Kidney (tissue), 14 donors: Measurements from ENCODE around the gene NXPH4. TPM values are rescaled to one million over a fixed set of nuclear protein-coding genes. Genes with fewer than 3 reads are reported as not detected.

ENCODE experiments used
- DNase-seq, 5 donors: peaks; one replicate each; pipeline ENCODE4 v3.0.0-alpha.2; 2013 to 2020
- FAIRE-seq: peaks from 2 replicates; lab custom pipeline; 2012; peaks lifted over from hg19 to GRCh38; lab: Jason Lieb, UNC
- H3K27ac ChIP-seq, 2 donors: one replicate each; pipeline ENCODE4 v1.7.0; 2013; ENCODE audit warnings: low read depth in 2 of 2, low read length in 2 of 2, inconsistent platforms in 1 of 2
- H3K27me3 ChIP-seq: one replicate; pipeline ENCODE4 v1.7.1; 2013; ENCODE audit warnings: low read length, inconsistent platforms; ENCODE audit not compliant: control insufficient read depth, insufficient read depth
- H3K36me3 ChIP-seq, 3 donors: one replicate each; pipeline versions ENCODE4 v1.7.0 to v1.7.1; 2013; ENCODE audit warnings: low read length in 3 of 3, control low read depth in 1 of 3, inconsistent platforms in 1 of 3; ENCODE audit not compliant: insufficient read depth in 3 of 3, control insufficient read depth in 2 of 3
- H3K4me1 ChIP-seq, 3 donors: one replicate each; pipeline versions ENCODE4 v1.7.0 to v1.7.1; 2013; ENCODE audit warnings: low read length in 3 of 3, inconsistent platforms in 1 of 3, low read depth in 1 of 3; ENCODE audit not compliant: control insufficient read depth in 2 of 3, insufficient read depth in 2 of 3
- H3K4me3 ChIP-seq, 3 donors: one replicate each; pipeline versions ENCODE4 v1.7.0 to v1.8.1; 2013; ENCODE audit warnings: low read length in 3 of 3, control low read depth in 1 of 3, inconsistent platforms in 1 of 3
- H3K9ac ChIP-seq, 3 donors: one replicate each; pipeline versions ENCODE4 v1.7.0 to v1.7.1; 2013; ENCODE audit warnings: low read length in 3 of 3, control low read depth in 1 of 3, inconsistent platforms in 1 of 3
- H3K9me3 ChIP-seq, 3 donors: one replicate each; pipeline versions ENCODE4 v1.7.0 to v1.7.1; 2013; ENCODE audit warnings: low read length in 3 of 3, control low read depth in 1 of 3, inconsistent platforms in 1 of 3; ENCODE audit not compliant: control insufficient read depth in 2 of 3, insufficient read depth in 1 of 3
- intact Hi-C: fragments of 100-400 bp; cut with DNase I; formaldehyde crosslinking; loops from one replicate; pipeline ENCODE4 v1.11.1; 2022
- polyA plus RNA-seq: library from polyadenylated mRNA; stranded (reverse); fragments of 350-450 nt; fragmentation: Illumina TruSeq; extraction: RNeasy Lipid Tissue Mini Kit (QIAGEN cat#74804); gene quantifications from one replicate; pipeline ENCODE4 v1.2.3, GENCODE V29; 2014; ENCODE audit warnings: low read depth, low replicate concordance; ENCODE audit not compliant: insufficient read depth
- total RNA-seq: library from RNA; stranded (reverse); fragmentation: NEBNext Ultra II Directional; extraction: Animal tissue kit (Norgen Biotek cat#: 25700); gene quantifications from one replicate; pipeline ENCODE4 v1.2.1, GENCODE V29; 2021
- TF ChIP-seq, protein P1 (sequence below): IDR thresholded peaks from 3 replicates; pipeline ENCODE4 v1.5.1; 2012; ENCODE audit warnings: mild to moderate bottlenecking, moderate library complexity, borderline replicate concordance; ENCODE audit not compliant: insufficient read depth; ENCODE audit errors: extremely low read depth
- donor health status: control.
- donor health status: control.
- donor health status: control.
- donor health status: control.
- donor health status: control.
- donor health status: DM: yes; HTN: yes; CAD: no.
- donor health status: Normal renal cell carcinoma (clear cell type).

NXPH4 gene
- total and polyA plus RNA-seq, 2 donors from 2014 or later: 0.16 to 0.71 TPM

DNA sequence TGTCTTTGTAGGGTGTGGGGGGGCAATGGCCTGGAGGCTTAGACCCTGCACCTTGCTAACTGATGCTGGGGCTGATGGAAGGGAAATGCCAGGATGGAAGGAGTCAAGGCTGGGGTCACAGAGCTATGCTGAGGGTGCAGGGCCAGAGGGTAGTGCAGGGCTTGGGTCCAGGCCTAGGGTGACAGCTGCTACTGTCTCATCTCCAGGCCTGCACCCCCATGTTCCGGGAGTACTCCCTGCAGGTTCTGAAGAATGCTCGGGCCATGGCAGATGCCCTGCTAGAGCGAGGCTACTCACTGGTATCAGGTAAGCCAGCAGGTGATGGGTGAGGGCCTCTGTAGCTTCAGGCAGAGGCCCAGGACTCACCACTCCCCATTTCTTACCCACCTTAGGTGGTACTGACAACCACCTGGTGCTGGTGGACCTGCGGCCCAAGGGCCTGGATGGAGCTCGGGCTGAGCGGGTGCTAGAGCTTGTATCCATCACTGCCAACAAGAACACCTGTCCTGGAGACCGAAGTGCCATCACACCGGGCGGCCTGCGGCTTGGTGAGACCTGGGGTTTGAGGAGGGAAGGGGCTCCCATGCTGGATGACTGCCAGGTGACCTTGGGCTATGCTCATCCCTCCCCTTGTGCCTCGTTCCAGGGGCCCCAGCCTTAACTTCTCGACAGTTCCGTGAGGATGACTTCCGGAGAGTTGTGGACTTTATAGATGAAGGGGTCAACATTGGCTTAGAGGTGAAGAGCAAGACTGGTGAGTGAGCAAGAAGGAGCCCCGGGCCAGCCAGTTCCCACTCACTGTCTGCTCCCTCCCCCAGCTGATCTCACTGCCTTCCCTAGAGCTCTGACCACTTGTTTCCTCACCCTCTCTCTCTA, 17.0 kb downstream of the NXPH4 start:
- Histone ChIP-seq H3K27ac (no peak overlapping the region), H3K36me3 (peaks cover 3 to 26% (median 11%) of the 10 kb centered on the region in 3 donors), H3K4me1 (peaks cover 0 to 11% (median 8%) of the 10 kb centered on the region in 3 donors), H3K9ac (no peak overlapping the region), H3K4me3 (no peak overlapping the region), H3K9me3 (no peaks in the 10 kb centered on the region), H3K27me3 (peaks cover 10% of the 10 kb centered on the region)
- FAIRE-seq (no peak), DNase-seq (peak in 2 of 5 donors; percentile 47 to 56)
- intact Hi-C loops: no loop called here
- TF ChIP-seq, protein P1, sequence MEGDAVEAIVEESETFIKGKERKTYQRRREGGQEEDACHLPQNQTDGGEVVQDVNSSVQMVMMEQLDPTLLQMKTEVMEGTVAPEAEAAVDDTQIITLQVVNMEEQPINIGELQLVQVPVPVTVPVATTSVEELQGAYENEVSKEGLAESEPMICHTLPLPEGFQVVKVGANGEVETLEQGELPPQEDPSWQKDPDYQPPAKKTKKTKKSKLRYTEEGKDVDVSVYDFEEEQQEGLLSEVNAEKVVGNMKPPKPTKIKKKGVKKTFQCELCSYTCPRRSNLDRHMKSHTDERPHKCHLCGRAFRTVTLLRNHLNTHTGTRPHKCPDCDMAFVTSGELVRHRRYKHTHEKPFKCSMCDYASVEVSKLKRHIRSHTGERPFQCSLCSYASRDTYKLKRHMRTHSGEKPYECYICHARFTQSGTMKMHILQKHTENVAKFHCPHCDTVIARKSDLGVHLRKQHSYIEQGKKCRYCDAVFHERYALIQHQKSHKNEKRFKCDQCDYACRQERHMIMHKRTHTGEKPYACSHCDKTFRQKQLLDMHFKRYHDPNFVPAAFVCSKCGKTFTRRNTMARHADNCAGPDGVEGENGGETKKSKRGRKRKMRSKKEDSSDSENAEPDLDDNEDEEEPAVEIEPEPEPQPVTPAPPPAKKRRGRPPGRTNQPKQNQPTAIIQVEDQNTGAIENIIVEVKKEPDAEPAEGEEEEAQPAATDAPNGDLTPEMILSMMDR: no peak

DNA sequence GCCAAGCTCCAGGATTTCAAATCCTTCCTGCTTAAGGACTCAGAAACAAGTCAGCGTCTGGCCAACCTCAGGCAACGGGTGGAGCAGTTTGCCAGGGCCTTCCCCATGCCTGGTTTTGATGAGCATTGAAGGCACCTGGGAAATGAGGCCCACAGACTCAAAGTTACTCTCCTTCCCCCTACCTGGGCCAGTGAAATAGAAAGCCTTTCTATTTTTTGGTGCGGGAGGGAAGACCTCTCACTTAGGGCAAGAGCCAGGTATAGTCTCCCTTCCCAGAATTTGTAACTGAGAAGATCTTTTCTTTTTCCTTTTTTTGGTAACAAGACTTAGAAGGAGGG, 17.6 kb downstream of the NXPH4 start:
- TF ChIP-seq, protein P1: no peak
- H3K27ac ChIP-seq: no peak overlapping the region
- H3K36me3 ChIP-seq: peaks cover 3 to 26% (median 11%) of the 10 kb centered on the region in 3 donors
- peaks cover 13% of the 10 kb centered on the region for H3K27me3 ChIP-seq
- H3K4me3 ChIP-seq: no peak overlapping the region
- FAIRE-seq (no peak), DNase-seq (no peak)
- peaks cover 0 to 15% (median 6%) of the 10 kb centered on the region in 3 donors for H3K4me1 ChIP-seq
- H3K9me3 ChIP-seq: no peaks in the 10 kb centered on the region
- intact Hi-C loops: no loop called here
- no peak overlapping the region for H3K9ac ChIP-seq

DNA sequence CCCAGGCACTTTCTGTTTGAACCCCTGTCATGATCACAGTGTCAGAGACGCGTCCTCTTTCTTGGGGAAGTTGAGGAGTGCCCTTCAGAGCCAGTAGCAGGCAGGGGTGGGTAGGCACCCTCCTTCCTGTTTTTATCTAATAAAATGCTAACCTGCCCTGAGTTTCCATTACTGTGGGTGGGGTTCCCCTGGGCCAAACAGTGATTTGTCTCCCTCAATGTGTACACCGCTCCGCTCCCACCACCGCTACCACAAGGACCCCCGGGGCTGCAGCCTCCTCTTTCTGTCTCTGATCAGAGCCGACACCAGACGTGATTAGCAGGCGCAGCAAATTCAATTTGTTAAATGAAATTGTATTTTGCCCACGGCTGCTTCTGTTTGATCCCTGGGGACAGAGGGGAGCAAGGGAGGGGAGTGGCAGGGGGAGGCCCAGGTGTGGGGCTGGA, 18.0 kb downstream of the NXPH4 start:
- DNase-seq (peak in 1 of 5 donors; percentile 64), FAIRE-seq (no peak)
- Histone ChIP-seq H3K27ac (no peak overlapping the region), H3K4me3 (no peak overlapping the region), H3K36me3 (peaks cover 3 to 26% (median 11%) of the 10 kb centered on the region in 3 donors), H3K9me3 (no peaks in the 10 kb centered on the region), H3K4me1 (peaks cover 1 to 19% (median 4%) of the 10 kb centered on the region in 3 donors), H3K9ac (no peak overlapping the region), H3K27me3 (peaks cover 17% of the 10 kb centered on the region)
- intact Hi-C loops: no loop called here
- TF ChIP-seq, protein P1: no peak
